Ishikawa (cell line): ENCODE results near the gene SRP14.
A peak's percentile ranks its signal among the peaks of the same experiment; 100 is the strongest.

Experiments used
- CEBPB ChIP-seq: IDR thresholded peaks from 2 replicates; pipeline ENCODE4 v1.6.1; 2012
- CREB1 ChIP-seq: IDR thresholded peaks from 2 replicates; pipeline ENCODE4 v1.6.1; 2012; ENCODE audit warnings: low read depth
- EGR1 ChIP-seq: IDR thresholded peaks from 2 replicates; pipeline ENCODE4 v1.6.1; 2012
- EP300 ChIP-seq: IDR thresholded peaks from 2 replicates; pipeline ENCODE4 v1.6.1; 2012; ENCODE audit warnings: borderline replicate concordance
- FOXM1 ChIP-seq: IDR thresholded peaks from 2 replicates; pipeline ENCODE4 v1.6.1; 2012; ENCODE audit warnings: low read depth, borderline replicate concordance
- NFIC ChIP-seq: IDR thresholded peaks from 2 replicates; pipeline ENCODE4 v1.6.1; 2012
- RAD21 ChIP-seq: IDR thresholded peaks from 2 replicates; pipeline ENCODE4 v1.6.1; 2012; ENCODE audit warnings: low read depth
- TAF1 ChIP-seq: IDR thresholded peaks from 2 replicates; pipeline ENCODE4 v1.6.1; 2012; ENCODE audit warnings: low read depth, mild to moderate bottlenecking
- TCF12 ChIP-seq: IDR thresholded peaks from 2 replicates; pipeline ENCODE4 v1.6.1; 2012; ENCODE audit warnings: low read depth
- TEAD4 ChIP-seq: IDR thresholded peaks from 2 replicates; pipeline ENCODE4 v1.6.1; 2012
- YY1 ChIP-seq: IDR thresholded peaks from 2 replicates; pipeline ENCODE4 v1.6.1; 2012; ENCODE audit warnings: low read depth
- ZBTB7A ChIP-seq: IDR thresholded peaks from 2 replicates; pipeline ENCODE4 v1.6.1; 2012; ENCODE audit warnings: low read depth
- TF ChIP-seq, protein P1 (sequence below): IDR thresholded peaks from 2 replicates; pipeline ENCODE4 v1.6.1; 2012
- TF ChIP-seq, protein P2 (sequence below): IDR thresholded peaks from 2 replicates; pipeline ENCODE4 v1.6.1; 2012; ENCODE audit warnings: low read depth, mild to moderate bottlenecking
- TF ChIP-seq, protein P3 (sequence below): IDR thresholded peaks from 2 replicates; pipeline ENCODE4 v1.6.1; 2012

The SRP14 gene

DNA sequence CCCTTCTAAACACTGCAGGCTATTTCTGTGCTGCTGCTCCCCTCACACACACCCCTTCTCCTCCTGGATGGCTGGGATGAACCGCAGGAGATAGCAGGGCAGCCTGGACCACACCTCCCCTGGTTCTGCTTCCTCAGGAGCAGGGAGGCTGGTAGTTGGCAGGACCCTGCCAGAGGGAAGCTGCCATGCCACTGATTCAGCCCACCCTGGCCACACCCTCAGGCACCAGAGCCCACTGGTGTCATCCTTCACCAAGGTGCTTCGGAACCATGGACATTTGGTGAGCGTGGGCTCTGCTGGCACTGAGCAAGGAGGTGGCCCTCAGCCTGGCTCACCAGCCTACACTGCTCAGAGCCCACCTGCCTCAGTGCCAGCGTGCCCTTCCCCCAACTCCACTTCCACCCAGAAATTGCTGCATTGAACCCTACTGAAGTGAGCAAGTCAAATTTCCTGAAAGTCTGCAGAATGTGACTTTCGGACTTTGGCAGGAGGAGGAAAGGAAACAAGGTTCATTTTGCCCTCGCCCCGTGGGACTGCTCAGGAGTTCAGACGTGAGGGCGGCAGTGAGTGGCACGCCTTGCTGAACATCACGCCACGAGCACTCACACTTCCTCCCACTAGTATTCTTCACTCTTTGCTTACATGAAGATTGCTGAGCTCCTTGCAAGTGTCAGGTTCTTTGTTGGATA lies 43.4 kb upstream of the SRP14 start:
- no peak for TF ChIP-seq RAD21
- TF ChIP-seq EGR1 = no peak
- TF ChIP-seq EP300 = no peak
- no peak for TF ChIP-seq CEBPB
- no peak for TF ChIP-seq NFIC
- TF ChIP-seq TCF12 = no peak
- TF ChIP-seq, protein P1, sequence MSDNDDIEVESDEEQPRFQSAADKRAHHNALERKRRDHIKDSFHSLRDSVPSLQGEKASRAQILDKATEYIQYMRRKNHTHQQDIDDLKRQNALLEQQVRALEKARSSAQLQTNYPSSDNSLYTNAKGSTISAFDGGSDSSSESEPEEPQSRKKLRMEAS = no peak
- TF ChIP-seq CREB1 = no peak
- no peak for TF ChIP-seq FOXM1
- no peak for TF ChIP-seq ZBTB7A
- no peak for TF ChIP-seq TAF1
- TF ChIP-seq, protein P2, sequence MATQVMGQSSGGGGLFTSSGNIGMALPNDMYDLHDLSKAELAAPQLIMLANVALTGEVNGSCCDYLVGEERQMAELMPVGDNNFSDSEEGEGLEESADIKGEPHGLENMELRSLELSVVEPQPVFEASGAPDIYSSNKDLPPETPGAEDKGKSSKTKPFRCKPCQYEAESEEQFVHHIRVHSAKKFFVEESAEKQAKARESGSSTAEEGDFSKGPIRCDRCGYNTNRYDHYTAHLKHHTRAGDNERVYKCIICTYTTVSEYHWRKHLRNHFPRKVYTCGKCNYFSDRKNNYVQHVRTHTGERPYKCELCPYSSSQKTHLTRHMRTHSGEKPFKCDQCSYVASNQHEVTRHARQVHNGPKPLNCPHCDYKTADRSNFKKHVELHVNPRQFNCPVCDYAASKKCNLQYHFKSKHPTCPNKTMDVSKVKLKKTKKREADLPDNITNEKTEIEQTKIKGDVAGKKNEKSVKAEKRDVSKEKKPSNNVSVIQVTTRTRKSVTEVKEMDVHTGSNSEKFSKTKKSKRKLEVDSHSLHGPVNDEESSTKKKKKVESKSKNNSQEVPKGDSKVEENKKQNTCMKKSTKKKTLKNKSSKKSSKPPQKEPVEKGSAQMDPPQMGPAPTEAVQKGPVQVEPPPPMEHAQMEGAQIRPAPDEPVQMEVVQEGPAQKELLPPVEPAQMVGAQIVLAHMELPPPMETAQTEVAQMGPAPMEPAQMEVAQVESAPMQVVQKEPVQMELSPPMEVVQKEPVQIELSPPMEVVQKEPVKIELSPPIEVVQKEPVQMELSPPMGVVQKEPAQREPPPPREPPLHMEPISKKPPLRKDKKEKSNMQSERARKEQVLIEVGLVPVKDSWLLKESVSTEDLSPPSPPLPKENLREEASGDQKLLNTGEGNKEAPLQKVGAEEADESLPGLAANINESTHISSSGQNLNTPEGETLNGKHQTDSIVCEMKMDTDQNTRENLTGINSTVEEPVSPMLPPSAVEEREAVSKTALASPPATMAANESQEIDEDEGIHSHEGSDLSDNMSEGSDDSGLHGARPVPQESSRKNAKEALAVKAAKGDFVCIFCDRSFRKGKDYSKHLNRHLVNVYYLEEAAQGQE = no peak
- no peak for TF ChIP-seq YY1
- no peak for TF ChIP-seq TEAD4
- TF ChIP-seq, protein P3, sequence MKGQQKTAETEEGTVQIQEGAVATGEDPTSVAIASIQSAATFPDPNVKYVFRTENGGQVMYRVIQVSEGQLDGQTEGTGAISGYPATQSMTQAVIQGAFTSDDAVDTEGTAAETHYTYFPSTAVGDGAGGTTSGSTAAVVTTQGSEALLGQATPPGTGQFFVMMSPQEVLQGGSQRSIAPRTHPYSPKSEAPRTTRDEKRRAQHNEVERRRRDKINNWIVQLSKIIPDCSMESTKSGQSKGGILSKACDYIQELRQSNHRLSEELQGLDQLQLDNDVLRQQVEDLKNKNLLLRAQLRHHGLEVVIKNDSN = no peak

DNA sequence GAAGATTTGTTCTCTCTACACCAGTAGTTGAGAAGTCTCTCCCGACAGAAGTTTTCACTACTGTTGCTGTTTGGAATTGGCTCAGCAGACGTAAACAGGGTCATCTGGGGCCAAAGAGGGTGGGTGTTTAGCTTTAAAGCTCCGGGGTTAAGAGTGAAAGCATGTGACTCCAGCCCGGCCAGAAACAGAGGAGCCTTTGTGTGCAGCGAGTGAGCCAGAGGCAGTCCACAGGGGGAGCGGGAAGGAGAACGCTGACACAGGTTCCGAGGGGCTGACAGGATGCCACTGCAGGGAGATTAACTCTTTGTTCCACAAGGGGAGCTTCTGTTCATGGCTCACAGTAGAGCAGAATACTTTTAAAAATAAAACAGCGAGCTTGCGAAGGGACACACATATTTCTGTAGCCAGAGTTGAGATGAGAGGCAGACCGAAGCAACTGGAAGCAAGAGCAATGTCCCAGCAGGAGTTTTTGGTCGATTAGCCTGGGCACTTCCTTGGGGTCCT lies 42.8 kb upstream of the SRP14 start:
- TF ChIP-seq RAD21 = no peak
- TF ChIP-seq, protein P1 = 0 out of 2 replicates have a peak, but pooled peaks have one; percentile 44
- TF ChIP-seq, protein P3 = peak; percentile 45
- TF ChIP-seq TCF12 = no peak
- TF ChIP-seq CEBPB = no peak
- no peak for TF ChIP-seq FOXM1
- TF ChIP-seq ZBTB7A = no peak

DNA sequence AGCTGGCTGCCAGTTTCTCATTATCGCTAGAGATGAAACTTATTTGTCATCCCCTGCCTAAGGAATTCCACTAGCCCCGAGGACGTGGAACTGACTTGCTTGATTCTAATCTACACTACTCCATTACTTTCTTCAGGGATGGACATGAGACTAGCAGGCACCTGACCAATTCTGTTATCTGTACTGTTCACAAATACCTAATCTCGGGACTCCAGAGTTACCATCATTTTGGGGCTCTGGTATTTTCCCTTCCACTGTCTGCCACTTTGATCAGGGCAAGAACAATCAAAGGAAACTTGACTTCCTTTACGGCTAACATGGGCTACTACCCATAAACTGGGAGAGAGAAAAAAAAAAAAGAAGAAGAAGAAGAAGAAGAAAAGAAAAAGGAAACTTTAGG lies 41.9 kb upstream of the SRP14 start:
- TF ChIP-seq CEBPB (no peak), TEAD4 (no peak), ZBTB7A (no peak), RAD21 (no peak), TAF1 (no peak), TCF12 (no peak), EP300 (no peak), NFIC (no peak), EGR1 (no peak), FOXM1 (no peak)
- TF ChIP-seq, protein P2 = no peak
- TF ChIP-seq, protein P3 = no peak

DNA sequence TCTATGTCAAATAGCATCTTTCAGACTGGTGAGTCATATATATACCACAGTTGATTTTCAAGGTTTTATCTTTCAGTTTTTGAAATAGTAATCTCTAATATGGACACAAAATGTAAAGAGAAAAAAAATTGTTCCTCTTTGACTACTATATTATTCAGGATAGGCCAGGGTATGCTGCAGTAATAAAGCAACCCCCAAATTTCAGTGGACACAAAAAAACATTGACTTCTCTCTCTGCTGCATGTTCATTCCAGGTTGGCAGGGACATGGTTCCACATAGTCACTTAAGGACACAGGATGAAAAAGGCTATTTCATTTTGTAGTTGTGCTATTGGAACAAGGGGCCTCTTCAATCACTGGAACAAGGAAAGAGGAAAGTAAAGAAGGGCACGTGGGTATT lies 41.1 kb upstream of the SRP14 start:
- TF ChIP-seq, protein P3 = no peak
- TF ChIP-seq YY1 = no peak
- no peak for TF ChIP-seq FOXM1
- no peak for TF ChIP-seq ZBTB7A
- no peak for TF ChIP-seq RAD21
- no peak for TF ChIP-seq TAF1
- TF ChIP-seq EP300 = no peak
- TF ChIP-seq TEAD4 = no peak
- TF ChIP-seq EGR1 = no peak
- TF ChIP-seq TCF12 = no peak
- TF ChIP-seq, protein P2 = no peak
- TF ChIP-seq, protein P1 = no peak
- TF ChIP-seq CREB1 = no peak
- TF ChIP-seq CEBPB = no peak
- TF ChIP-seq NFIC = no peak
